ENCODE results near the gene DEFB128.
"Not testable (repeated sequence)": the region's sequence is repeated elsewhere in the genome, so short reads cannot be mapped to it uniquely, and the experiment has no call there.

Gene DEFB128

GRCh38 chr20:189611-190010 is at the start of gene DEFB128:
TSS of gene DEFB128 (minus strand) at chr20:189711. CDS start at chr20:189623, 88 bp downstream.
- no peaks in the 10 kb centered on the region for H3K27me3 ChIP-seq
- peaks cover 24% of the 10 kb centered on the region for H3K9me3 ChIP-seq
- no peak for TF ChIP-seq Cebpa-rat (IDR thresholded peaks at IDR 0.05)

GRCh38 chr20:237929-238328 is 48.4 kb upstream of the DEFB128 start:
- no peaks in the 10 kb centered on the region for H3K27me3 ChIP-seq
- no peak overlapping the region for H3K9ac ChIP-seq
- peaks cover 9% of the 10 kb centered on the region; the same call in 1 of the 2 replicates for H3K4me1 ChIP-seq
- no peak for TF ChIP-seq Cebpa-rat (IDR thresholded peaks at IDR 0.05)
- H4K20me1 ChIP-seq = no peaks in the 10 kb centered on the region
- H3K27ac ChIP-seq = no peak overlapping the region
- no peak overlapping the region for H3K4me3 ChIP-seq
- no peaks in the 10 kb centered on the region for H3K9me3 ChIP-seq
- H3K36me3 ChIP-seq = no peaks in the 10 kb centered on the region
- H3K4me2 ChIP-seq = no peak overlapping the region

More at GRCh38 chr20:189611-190010, at the start of gene DEFB128:
- H3K4me2 ChIP-seq = no peak within 1 kb of the TSS
- no peak within 1 kb of the TSS for H3K9ac ChIP-seq
- H3K27ac ChIP-seq = no peak within 1 kb of the TSS
- no peaks in the 10 kb centered on the region for H4K20me1 ChIP-seq
- no peak within 1 kb of the TSS for H3K4me3 ChIP-seq
- no peaks in the 10 kb centered on the region for H3K36me3 ChIP-seq
- H3K4me1 ChIP-seq = no peaks in the 10 kb centered on the region

- H3K4me3 ChIP-seq = no peak overlapping the region
- TF ChIP-seq Cebpa-rat (IDR thresholded peaks at IDR 0.05) = no peak
- no peak overlapping the region for H3K4me2 ChIP-seq
- no peaks in the 10 kb centered on the region for H3K36me3 ChIP-seq
- H3K9me3 ChIP-seq = no peaks in the 10 kb centered on the region
- H3K4me1 ChIP-seq = peaks cover 9% of the 10 kb centered on the region; the same call in 1 of the 2 replicates
- H3K27me3 ChIP-seq = no peaks in the 10 kb centered on the region
- H3K9ac ChIP-seq = no peak overlapping the region
- no peak overlapping the region for H3K27ac ChIP-seq
- H4K20me1 ChIP-seq = no peaks in the 10 kb centered on the region
Measured at GRCh38 chr20:237489-237888, 48.0 kb upstream of the DEFB128 start.

- H3K9me3 ChIP-seq = no peaks in the 10 kb centered on the region
- no peak overlapping the region for H3K9ac ChIP-seq
- no peaks in the 10 kb centered on the region for H3K27me3 ChIP-seq
- no peaks in the 10 kb centered on the region for H3K36me3 ChIP-seq
- H4K20me1 ChIP-seq = no peaks in the 10 kb centered on the region
- no peak overlapping the region for H3K4me2 ChIP-seq
- peaks cover 9% of the 10 kb centered on the region; the same call in 1 of the 2 replicates for H3K4me1 ChIP-seq
- no peak overlapping the region for H3K27ac ChIP-seq
- no peak for TF ChIP-seq Cebpa-rat (IDR thresholded peaks at IDR 0.05)
- H3K4me3 ChIP-seq = no peak overlapping the region
Measured at GRCh38 chr20:235891-236290, 46.4 kb upstream of the DEFB128 start.

- Histone ChIP-seq H3K9me3 (no peaks in the 10 kb centered on the region), H3K4me2 (no peak overlapping the region; the same call in 1 of the 2 replicates), H3K4me1 (peaks cover 11% of the 10 kb centered on the region; the same call in 1 of the 2 replicates), H3K27me3 (no peaks in the 10 kb centered on the region), H3K27ac (no peak overlapping the region), H3K36me3 (no peaks in the 10 kb centered on the region), H4K20me1 (no peaks in the 10 kb centered on the region), H3K9ac (no peak overlapping the region), H3K4me3 (no peak overlapping the region)
- no peak for TF ChIP-seq Cebpa-rat (IDR thresholded peaks at IDR 0.05)
Measured at GRCh38 chr20:227439-228105, 38.1 kb upstream of the DEFB128 start.

GRCh38 chr20:226958-227357 is 37.4 kb upstream of the DEFB128 start, which contains the start of gene DEFB129:
TSS of gene DEFB129 (plus strand) at chr20:227258. CDS start at chr20:227289, 31 bp downstream.
- Histone ChIP-seq H3K4me1 (peaks cover 11% of the 10 kb centered on the region; the same call in 1 of the 2 replicates), H3K9me3 (no peaks in the 10 kb centered on the region), H3K4me3 (no peak within 1 kb of the TSS), H3K27me3 (no peaks in the 10 kb centered on the region), H3K27ac (no peak within 1 kb of the TSS), H3K36me3 (no peaks in the 10 kb centered on the region), H3K4me2 (no peak within 1 kb of the TSS; the same call in 1 of the 2 replicates), H4K20me1 (no peaks in the 10 kb centered on the region), H3K9ac (no peak within 1 kb of the TSS)
- TF ChIP-seq Cebpa-rat (IDR thresholded peaks at IDR 0.05) = no peak

- not testable (repeated sequence) for H3K27me3 ChIP-seq, H3K36me3 ChIP-seq, H4K20me1 ChIP-seq, H3K27ac ChIP-seq, H3K4me2 ChIP-seq, H3K9me3 ChIP-seq, H3K4me3 ChIP-seq, H3K9ac ChIP-seq
- H3K4me1 ChIP-seq = peaks cover 11% of the 10 kb centered on the region; the same call in 1 of the 2 replicates
Measured at GRCh38 chr20:225879-226278, 36.4 kb upstream of the DEFB128 start.

- H3K4me1 ChIP-seq = peaks cover 6% of the 10 kb centered on the region
- no peaks in the 10 kb centered on the region for H3K9me3 ChIP-seq
- H3K4me3 ChIP-seq = no peak overlapping the region
- H3K9ac ChIP-seq = no peak overlapping the region
- no peaks in the 10 kb centered on the region for H4K20me1 ChIP-seq
- H3K4me2 ChIP-seq = no peak overlapping the region
- no peak overlapping the region for H3K27ac ChIP-seq
- H3K27me3 ChIP-seq = no peaks in the 10 kb centered on the region
- no peaks in the 10 kb centered on the region for H3K36me3 ChIP-seq
- TF ChIP-seq Cebpa-rat (IDR thresholded peaks at IDR 0.05) = no peak
Measured at GRCh38 chr20:221258-221830, 31.8 kb upstream of the DEFB128 start.

- no peak overlapping the region for H3K4me2 ChIP-seq
- H3K27me3 ChIP-seq = no peaks in the 10 kb centered on the region
- H3K36me3 ChIP-seq = no peaks in the 10 kb centered on the region
- H3K9ac ChIP-seq = no peak overlapping the region
- H3K9me3 ChIP-seq = no peaks in the 10 kb centered on the region
- H3K4me1 ChIP-seq = peaks cover 6% of the 10 kb centered on the region
- no peaks in the 10 kb centered on the region for H4K20me1 ChIP-seq
- TF ChIP-seq Cebpa-rat (IDR thresholded peaks at IDR 0.05) = no peak
- H3K4me3 ChIP-seq = no peak overlapping the region
- H3K27ac ChIP-seq = no peak overlapping the region
Measured at GRCh38 chr20:219290-220115, 30.0 kb upstream of the DEFB128 start.

- H3K9ac ChIP-seq = no peak overlapping the region
- peaks cover 6% of the 10 kb centered on the region for H3K4me1 ChIP-seq
- TF ChIP-seq Cebpa-rat (IDR thresholded peaks at IDR 0.05) = no peak
- H3K4me3 ChIP-seq = no peak overlapping the region
- no peaks in the 10 kb centered on the region for H3K27me3 ChIP-seq
- H3K9me3 ChIP-seq = no peaks in the 10 kb centered on the region
- no peak overlapping the region for H3K27ac ChIP-seq
- no peaks in the 10 kb centered on the region for H3K36me3 ChIP-seq
- H4K20me1 ChIP-seq = no peaks in the 10 kb centered on the region
- H3K4me2 ChIP-seq = peak overlapping the region; percentile 33
Measured at GRCh38 chr20:217266-217665, 27.8 kb upstream of the DEFB128 start.
